ENCODE data around the gene DHRS1.
A peak's percentile ranks its signal among the peaks of the same experiment; 100 is the strongest.
"Not testable (repeated sequence)": the region's sequence is repeated elsewhere in the genome, so short reads cannot be mapped to it uniquely, and the experiment has no call there.

The DHRS1 gene

DNA sequence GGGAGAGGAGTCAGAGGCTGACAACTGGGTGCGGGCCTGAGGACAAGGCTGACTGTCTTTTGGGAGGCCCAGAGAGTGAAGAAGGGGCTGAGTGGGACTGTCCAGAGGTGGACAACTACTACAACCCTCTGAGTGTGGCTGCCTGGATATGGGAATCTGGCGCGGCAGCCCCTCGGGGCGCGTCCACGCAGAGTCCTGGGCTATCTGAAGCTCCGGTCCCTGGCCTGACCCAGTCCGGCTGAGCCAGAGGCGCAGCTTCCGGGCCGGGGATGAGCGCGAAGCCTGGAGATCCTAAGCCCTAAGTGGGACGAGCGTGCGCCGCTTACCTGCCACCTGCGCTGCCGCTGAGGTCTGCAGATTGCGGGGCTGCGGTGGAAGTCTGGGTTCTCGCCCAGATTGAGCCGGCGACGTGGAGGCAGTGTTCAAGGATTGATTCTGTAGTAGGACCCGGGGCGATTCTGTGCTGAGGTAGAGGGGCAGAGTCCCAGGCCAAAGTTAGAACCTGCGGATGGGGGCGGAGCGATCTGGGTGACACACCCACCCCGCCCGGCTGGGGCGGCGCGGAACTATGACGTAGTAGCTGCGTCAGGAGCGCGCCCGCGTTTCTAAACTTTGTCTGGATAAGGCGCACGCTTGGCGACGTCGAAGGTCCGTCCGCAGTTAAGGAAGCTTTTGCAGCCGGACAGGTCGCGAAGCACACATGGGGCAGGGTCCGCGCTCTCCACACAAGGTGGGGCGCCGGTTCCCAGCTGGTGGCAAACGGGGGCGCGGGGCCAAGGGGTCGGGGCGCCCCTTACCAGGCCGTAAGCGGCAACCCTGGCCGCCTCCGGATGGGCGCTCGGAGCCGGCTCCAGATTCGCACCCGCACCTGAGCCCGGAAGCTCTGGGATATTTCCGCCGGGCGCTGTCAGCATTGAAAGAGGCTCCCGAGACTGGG is at the start of gene DHRS1, which contains the start of gene NOP9:
DHRS1 (minus strand) TSS at position 526 of the 937 bp plus-strand sequence. CDS start 674 bp downstream, outside the sequence.
NOP9 (plus strand) TSS at position 596 of the 937 bp plus-strand sequence; CDS start at position 701, 105 bp downstream.
- peak; percentile 75 for DNase-seq

DNA sequence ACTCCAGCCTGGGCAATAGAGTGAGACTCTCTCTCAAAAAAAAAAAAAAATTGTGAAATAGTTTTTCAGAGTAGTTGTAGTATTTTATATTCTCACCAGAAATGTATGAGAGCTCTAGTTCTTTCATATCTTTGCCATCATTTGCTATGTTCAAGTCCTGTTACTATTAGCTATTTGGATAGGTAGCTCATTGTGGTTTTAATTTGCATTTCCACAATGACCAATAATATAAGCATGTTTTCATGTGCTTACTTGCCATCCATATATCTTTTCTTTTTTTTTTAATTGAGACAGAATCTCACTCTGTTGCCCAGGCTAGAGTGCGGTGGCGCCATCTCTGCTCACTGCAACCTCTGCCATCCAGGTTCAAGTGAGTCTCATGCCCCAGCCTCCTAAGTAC is 48.6 kb upstream of the DHRS1 start:
- no peak for DNase-seq

DNA sequence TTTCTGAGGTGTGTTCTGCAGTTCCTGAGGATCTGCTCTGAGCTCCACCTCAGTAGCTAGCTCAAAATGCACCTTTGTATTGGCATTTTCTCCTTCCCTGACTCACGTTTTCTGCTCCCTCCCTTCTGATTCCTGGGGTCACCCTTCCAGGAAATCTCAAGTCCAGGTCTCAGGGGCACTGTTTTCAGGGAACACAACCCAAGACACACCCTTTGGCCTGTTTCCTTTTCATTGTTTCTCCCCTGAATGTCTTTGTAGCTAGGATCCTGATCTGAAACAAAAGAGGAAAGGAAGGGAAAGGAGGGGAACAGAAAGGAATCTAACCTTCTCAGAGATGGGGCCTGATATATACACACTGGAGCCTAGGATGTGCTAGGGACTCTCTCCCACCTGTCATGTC is 47.6 kb upstream of the DHRS1 start:
- DNase-seq: no peak

DNA sequence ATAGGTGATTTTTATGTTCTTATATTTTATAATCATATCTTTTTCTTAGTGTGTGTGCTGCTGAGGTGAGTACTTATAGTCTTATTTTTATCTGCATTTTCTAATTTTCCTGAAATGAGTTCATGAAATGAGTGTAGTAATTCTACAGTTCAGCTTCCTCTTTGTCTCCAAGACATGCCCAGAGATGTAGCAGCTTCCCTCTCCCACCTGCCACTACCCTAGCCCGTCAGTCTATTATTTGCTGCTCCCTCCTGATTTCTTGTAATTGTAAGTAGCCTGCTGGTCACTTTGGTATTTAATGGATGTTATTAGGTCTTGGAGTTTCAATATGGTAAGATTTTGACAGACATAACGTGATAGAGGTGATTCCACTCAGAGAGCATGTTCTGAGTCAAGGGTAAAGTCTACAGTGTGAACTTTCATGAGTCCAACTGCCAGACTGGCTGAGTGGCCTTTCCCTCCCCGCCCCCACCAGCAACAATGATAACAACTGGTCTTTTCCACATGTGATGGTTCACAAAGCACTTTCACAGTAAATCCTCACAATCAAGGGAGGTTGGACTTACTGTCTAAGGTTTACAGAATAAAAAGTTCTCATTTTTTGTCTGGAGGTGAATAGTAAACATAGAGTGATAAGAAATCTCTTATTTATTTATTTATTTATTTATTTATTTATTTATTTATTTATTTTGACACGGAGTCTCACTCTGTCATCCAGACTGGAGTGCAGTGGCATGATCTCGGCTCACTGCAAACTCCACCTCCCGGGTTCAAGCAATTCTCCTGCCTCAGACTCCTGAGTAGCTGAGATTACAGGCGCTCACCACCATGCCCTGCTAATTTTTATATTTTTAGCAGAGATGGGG is 44.4 kb upstream of the DHRS1 start:
- DNase-seq: no peak

DNA sequence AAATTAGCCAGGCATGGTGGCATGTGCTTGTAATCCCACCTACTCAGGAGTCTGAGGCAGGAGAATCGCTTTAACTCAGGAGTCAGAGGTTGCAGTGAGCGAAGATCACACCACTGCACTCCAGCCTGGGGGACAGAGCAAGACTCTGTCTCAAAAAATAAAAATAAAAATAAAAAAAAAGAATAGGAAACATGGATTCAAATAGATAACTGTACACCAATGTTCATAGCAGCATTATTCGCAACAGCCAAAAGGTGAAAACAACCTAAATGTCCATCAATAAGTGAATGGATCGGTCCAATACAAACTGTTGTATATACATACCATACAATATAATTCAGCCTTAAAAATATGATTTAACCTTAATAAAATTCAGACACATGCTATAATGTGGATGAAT is 43.3 kb upstream of the DHRS1 start:
- DNase-seq: no peak

DNA sequence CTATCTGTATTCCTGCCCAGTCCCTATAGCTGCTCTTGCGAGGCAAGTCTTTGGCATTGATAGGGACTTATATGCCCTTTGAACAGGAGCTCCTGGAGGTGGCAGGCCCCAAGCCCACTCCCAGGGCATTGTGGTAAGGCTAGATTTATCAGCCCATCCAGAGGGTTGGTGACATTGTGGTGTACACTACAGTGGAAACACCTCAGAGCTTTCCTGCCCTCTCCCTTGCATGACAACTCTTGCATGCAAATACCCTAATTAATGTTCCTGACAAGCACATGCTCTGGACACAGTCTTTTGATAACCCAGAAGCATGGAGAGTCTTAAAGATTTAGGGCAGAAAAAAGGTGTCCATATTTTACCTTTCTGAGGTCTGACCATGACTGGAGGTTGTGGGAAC is 41.0 kb upstream of the DHRS1 start:
- no peak for DNase-seq

DNA sequence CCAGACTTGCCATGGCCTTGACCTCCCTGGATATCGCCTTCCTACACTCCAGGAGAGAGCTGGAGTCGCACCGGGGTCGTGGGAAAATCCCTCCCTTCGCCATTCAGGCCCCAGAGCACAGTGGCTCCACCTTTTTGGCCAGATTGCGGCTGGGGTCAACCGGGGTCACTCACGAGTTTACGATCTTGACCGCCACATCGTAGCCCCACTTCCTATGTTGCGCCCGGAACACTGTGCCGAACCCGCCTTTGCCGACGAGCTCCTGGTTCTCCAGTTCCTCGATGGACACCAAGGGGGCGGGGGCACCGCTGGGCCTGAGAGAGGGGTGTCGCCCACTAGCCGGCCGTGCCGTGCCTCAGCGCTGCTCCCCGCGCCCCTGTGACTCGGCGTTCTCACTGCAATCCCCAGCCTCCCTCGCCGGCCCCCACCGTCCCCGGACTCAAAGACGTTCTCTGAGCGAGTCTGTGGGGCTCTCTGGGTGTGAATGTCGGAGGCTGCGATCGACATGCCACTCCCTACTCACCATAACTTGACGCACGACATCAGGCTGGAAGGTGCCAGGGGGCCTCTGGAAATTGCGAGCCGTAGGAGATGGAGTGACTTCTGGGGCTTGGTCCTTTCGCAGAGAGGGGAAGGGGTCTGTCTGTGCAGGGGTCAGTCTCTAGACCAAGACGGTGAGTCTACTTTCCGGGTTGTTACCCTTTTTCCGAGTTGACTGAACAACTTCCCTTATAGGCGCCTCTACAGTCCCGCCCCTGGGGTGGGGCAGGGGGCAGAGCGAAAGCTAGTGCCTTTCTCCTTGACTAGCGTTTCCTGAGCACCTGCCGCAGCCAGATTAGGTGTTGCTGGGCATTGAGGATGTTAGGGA is 39.9 kb upstream of the DHRS1 start, which contains the start of gene RIPK3:
RIPK3 (minus strand) TSS at position 708 of the 868 bp plus-strand sequence; CDS start at position 543, 165 bp downstream.
- no peak for DNase-seq

DNA sequence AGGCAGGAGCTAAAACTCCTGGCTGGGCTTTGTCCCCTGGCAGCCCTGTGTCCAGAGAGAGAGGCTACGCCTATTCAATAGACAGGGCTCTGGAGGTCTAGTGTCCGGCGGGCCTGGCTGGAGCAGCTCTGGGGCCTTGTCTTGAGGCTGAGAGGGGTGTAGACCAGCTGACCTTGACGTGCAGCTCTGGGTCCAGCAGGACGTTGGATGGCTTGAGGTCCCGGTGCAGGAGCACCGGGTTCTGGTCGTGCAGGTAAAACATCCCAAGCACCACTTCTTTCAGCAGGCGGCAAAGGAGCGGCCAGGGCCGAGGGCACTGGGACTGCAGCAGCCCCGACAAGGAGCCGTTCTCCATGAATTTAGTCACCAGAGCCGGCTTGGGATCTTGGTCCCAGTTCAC is 39.3 kb upstream of the DHRS1 start:
- no peak for DNase-seq

DNA sequence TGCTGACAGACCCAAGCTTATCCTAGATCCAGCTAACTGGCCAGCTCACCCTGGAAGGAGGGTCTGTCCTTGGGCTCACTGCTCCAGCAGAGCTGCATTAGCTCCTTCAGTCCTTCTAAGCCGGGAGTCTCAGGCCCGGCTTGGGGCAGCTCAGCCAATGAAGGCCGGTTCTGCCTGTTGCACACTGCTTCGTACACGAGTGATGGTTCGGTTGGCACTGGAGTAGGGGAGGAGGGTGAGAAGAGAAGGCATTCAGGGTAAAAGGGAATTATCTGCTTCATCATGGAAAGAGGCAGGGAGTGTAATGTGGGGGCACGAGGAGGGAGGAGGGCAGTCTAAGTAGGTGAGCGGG is 38.2 kb upstream of the DHRS1 start:
- no peak for DNase-seq

DNA sequence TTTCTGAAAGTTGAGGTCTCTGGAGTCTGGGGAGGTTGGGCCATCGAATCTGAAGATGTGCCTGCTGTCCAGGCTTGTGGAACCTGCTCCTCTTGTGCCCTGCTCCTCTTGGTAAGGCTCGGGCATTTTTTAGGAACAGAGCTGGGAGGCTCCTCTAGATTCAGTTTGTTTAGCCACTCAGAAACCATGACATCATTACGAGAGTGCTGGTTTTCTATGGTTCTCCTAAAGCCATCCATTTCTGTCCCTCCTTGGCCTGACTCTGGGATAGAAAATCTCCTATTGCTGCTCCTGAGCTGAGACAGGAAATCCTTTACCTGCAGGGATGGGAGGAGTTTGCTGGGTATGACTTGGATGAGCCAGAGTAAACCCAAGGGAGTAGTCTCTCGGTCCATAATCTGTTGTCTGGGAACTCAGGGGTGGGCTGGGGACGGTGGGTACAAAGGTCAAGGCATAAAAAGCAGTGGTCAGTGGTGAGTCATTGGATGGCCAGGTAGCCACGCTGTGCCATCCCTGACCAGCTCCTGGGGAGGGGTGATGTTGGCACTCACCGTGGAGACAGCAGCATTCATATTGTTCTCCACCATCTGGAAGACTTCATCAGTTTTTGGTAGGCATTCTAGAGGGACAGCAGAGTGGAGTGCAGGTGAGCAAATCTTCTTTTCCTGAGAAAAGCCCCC is 37.7 kb upstream of the DHRS1 start:
- no peak for DNase-seq

DNA sequence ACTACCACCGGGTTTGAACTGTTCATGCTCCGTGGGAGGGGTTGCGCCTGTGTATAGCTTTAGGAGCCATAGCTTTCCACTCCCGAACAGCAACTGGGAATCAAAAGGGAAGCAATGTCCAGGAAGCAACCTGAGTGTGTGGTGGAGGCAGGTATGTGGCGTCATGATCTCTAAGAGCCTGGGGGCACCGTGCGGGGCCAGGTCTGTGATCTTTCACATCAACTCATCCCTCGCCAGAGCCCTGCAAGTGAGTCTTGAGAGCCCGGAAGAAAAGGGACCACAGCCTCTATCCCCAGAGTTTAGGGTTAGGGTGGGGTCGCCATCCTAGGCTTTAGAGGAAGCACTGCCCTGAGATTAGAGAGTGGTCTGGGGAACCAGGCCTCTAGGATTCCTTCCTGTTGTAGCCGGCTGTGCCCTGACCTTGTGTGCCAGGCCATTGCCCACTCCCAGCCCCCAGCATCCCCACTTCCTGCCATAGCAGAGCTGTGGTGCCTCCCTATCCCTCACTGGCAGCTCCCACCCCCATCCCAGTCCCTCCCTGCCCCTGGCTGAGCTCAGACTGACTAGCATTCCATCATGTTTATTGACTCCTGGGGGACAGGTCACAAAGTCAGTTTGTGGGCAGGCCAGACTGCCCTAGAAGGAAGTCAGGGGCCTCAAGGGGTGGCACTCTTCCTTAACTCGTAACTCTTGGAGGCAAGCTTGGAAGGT is 36.0 kb upstream of the DHRS1 start:
- DNase-seq: no peak

DNA sequence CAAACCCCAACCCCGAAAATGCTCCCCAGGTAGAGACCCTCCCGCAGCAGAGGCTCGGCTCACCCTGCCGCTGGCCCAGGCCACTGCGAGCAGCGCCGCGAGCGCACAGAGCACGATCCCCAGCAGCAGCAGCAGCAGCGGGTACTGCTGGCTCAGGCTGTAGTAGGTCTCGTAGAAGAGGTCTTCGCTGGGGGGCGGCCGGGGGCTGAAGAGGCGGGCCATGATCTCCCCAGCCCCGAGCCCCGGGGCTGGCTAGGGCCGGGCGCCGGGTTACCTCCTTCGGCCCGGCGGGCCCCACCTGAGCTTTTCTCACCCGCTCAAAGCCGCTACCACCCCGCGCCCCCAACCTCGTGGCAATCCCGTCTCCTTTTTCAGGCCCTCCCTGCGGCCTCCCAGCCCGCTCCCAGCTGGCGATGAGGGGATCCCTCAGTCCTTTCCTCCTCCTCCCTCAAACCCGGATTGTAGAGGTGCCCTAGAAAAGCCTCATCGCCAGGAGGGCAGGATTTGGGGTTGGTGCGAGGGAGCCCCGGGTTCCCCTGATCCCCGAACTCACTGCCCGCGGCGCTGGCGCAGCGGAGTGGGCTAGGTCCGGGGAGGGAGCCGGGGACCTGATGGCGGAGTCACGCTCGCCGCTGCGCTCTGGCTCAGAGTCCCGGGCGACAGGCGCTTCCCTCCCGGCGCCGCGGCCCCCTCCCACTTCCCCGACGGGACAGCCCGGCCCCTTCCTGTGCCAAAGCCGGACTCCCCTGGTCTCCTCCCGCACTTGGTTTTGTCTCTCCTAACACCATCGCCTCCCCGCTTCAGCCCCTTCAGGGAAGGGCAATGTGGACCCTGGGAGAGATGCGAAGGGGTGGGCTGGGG is 35.1 kb upstream of the DHRS1 start, which contains the start of gene ADCY4:
ADCY4 (minus strand) TSS at position 641 of the 861 bp plus-strand sequence; CDS start at position 222, 419 bp downstream.
- no peak for DNase-seq

DNA sequence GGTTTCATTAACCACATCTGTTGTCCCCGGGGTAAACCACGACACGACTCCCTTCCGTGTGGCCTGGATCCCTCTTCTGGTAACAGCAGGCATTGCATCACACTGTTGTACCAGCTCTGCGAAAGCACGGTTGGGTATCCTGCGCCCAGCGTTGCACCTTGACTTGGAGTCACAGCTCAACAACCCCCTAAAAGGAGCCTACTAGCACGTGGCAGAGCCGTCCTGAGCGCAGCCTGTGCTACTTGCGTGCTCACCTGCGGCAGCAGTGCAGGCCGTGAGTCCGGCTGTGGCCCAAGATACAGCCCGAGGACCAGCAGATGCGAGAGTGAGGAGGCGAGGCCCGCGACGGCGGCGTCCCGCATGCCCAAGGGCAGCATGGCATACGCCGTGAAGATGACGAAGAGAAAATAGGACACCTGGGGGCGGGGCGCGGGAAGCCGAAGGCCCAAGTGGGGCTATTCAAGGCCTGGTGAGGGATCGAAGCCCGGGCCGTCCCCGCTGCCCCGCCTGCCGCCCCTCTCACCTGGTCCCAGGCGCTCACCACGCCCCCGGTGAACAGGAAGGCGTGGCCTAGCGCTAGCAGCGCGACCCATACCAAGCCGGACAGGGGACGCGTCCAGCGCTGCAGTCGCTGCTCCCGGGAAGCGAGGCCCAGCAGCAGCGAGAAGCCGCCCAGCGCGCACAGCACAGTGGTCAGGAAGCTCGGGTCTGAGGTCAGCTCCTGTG is 32.9 kb upstream of the DHRS1 start:
- peak; percentile 68 for DNase-seq

DNA sequence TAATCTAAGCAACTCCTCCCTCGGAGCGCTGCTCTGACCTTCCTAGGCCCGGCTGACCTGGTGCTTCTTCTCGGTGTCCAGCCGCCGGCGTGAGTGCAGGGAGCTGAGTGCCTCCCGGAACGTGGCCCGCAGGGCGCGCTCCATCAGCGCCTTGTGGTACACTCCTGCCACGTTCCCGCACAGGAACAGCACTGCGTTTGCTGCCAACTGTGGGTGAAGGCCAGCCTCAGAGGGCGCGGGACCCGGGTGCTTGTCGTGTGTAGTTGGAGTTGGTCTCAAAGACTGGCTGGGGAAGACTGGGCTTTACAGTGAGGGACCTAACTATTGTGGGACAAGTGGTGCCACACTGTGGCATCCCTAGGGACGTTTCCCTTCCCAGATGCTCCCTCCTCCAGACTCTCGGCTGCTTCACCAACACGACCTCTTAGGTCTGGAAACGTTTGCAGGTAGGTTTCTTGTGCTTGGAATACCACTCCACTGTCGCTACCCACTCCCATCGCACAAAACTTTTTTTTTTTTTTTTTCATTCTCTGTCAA is 32.2 kb upstream of the DHRS1 start:
- DNase-seq: no peak

DNA sequence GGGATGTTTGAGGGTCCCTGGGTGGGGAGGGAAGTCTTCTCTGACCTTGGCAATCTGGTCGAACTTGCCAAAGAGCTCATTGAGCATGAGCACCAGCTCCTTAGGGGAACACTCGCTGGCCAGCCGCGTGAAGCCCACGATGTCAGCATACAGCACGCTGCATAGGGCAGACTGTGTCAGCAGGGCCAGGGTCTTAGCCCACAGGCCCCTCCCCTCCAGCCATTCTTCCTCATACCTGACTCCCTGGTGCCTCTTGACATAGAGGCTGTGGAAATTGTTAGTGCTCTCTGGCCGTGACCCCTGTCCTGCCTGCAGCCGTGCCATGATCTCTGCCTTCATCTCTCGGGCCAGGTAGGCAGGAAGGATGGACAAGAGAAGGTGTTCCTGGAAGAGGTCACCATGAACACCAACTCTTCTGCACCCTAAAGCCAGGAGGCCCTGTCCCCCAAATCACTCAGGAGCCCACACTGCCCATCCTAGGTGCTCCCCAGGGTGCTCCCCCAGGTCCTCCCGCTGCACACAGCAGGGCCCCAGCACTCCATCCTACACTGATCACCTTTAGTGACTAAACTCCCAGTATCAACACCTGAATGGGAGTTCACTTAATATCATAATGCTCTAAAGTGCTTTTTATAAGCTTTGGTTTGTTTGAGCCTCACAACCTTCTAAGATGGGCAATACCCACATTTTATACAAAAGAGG is 31.5 kb upstream of the DHRS1 start:
- no peak for DNase-seq

DNA sequence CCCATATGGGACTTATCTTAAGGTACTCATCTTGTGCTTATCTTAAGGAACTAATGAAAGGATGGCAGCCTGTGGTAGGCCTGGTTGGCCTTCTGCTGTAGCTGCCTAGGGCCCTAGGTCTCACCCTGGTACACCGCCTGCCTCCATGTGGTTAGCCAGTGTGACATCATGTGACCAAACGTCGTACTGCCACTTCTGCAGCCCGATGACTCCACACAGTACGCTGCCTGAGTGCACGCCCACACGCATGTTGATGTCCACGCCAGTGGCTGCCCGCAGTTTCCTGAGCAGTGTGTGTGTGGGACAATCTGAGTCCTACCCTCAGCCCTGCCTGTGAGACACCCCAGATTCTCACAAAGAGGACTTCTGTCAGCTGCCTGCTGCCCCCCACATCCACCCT is 30.2 kb upstream of the DHRS1 start:
- no peak for DNase-seq

DNA sequence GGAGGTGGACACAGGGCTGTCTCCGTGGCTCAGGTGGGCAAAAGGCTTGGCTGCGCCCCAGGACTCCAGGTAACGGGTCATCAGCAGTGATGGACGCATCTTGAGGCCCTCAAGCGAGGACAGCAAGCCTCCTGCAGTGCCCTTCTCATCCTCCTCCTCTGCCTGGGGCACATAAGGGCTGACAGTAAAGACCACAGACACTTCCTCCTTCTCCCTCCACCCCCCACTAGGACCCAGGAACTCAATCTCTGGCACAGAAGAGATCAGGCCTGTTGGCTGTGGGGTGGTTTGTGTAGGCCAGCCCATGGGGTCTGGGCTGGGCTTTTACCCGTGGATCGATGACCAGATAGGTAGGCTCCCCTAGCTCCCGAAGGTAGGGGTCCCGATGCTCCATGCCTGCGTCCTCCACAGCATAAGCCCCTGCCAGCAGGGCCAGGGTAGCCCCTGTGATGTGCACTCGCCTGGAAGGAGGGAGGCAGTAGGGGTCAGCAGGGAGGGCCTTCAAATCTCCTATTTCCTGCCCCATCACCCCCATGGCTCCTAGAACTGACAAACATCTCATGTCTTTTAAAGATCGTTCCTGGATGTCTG is 29.6 kb upstream of the DHRS1 start:
- DNase-seq: no peak

DNA sequence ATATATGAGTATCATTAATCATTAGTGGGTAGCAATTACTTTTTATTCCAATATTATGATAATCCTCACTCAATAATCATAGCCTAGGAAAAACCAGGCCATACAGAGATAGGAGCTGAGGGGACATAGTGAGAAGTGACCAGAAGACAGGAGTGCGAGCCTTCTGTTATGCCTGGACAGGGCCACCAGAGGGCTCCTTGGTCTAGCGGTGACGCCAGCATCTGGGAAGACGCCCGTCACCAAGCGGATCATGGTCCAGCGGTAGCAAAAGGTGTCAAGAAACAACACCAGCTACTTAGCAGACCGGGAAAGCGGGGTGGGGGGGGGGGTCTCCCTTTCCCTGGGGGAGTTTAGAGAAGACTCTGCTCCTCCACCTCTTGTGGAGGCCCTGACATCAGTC is 28.3 kb upstream of the DHRS1 start:
- DNase-seq: not testable (repeated sequence)

Data from NCI-H1105 treated with DMSO at 0.1 percent for 48 hours (cell line).